Tibial artery (tissue), 4 donors: ENCODE results near the gene MOB1A.

ENCODE experiments used
- DNase-seq, 2 donors: peaks; one replicate each; pipeline ENCODE4 v3.0.0-alpha.2; 2019
- H3K27ac ChIP-seq, 2 donors: fragments of 200-600 bp; sonication (generic) in 1 of 2; 1 replicate in 1 of 2; 2 replicates in 1 of 2; pipeline ENCODE4 v1.5.1; 2018 to 2019; ENCODE audit warnings: mild to moderate bottlenecking in 1 of 2
- H3K27me3 ChIP-seq, 2 donors: fragments of 200-600 bp; sonication (generic) in 1 of 2; one replicate each; pipeline versions ENCODE4 v1.5.1 to v1.6.0; 2016 to 2019
- H3K36me3 ChIP-seq, 3 donors: fragments of 200-600 bp; sonication (generic) in 2 of 3; one replicate each; pipeline ENCODE4 v1.5.1; 2016 to 2019; ENCODE audit warnings: mild to moderate bottlenecking in 2 of 3
- H3K4me1 ChIP-seq, 4 donors: fragments of 200-600 bp; sonication (generic) in 2 of 4; 1 replicate in 3 of 4; 2 replicates in 1 of 4; pipeline ENCODE4 v1.5.1; 2016 to 2019
- H3K4me3 ChIP-seq, 2 donors: fragments of 200-600 bp; sonication (generic) in 1 of 2; 1 replicate in 1 of 2; 2 replicates in 1 of 2; pipeline ENCODE4 v1.5.1; 2018 to 2019; ENCODE audit warnings: mild to moderate bottlenecking in 2 of 2
- H3K9me3 ChIP-seq, 3 donors: fragments of 200-600 bp; sonication (generic) in 1 of 3; one replicate each; pipeline ENCODE4 v1.5.1; 2016 to 2019
- intact Hi-C: fragments of 100-400 bp; cut with DNase I; formaldehyde crosslinking; loops from one replicate; pipeline ENCODE4 v1.15.0; 2023; ENCODE audit warnings: low total_unique reads
- TF ChIP-seq, protein P1 (sequence below), 2 experiments: fragments of 200-600 bp in 1 of 2; fragments of 450-650 bp in 1 of 2; IDR thresholded peaks; one replicate each; pipeline ENCODE4 v1.5.1; 2017 to 2019; ENCODE audit warnings: antibody characterized with exemption in 2 of 2, mild to moderate bottlenecking in 1 of 2, moderate library complexity in 1 of 2

MOB1A gene

GRCh38 chr2:74223941-74224770 is 45.5 kb upstream of the MOB1A start:
- no peak overlapping the region for H3K4me3 ChIP-seq
- peaks cover 3 to 22% (median 6%) of the 10 kb centered on the region in 3 donors for H3K36me3 ChIP-seq
- peak overlapping the region; percentile 8 to 39 for H3K27ac ChIP-seq
- intact Hi-C loops: no loop called here
- no peak for DNase-seq
- H3K9me3 ChIP-seq: no peaks in the 10 kb centered on the region
- H3K27me3 ChIP-seq: no peaks in the 10 kb centered on the region
- H3K4me1 ChIP-seq: peaks cover 0 to 38% (median 22%) of the 10 kb centered on the region in 4 donors
- TF ChIP-seq, protein P1, sequence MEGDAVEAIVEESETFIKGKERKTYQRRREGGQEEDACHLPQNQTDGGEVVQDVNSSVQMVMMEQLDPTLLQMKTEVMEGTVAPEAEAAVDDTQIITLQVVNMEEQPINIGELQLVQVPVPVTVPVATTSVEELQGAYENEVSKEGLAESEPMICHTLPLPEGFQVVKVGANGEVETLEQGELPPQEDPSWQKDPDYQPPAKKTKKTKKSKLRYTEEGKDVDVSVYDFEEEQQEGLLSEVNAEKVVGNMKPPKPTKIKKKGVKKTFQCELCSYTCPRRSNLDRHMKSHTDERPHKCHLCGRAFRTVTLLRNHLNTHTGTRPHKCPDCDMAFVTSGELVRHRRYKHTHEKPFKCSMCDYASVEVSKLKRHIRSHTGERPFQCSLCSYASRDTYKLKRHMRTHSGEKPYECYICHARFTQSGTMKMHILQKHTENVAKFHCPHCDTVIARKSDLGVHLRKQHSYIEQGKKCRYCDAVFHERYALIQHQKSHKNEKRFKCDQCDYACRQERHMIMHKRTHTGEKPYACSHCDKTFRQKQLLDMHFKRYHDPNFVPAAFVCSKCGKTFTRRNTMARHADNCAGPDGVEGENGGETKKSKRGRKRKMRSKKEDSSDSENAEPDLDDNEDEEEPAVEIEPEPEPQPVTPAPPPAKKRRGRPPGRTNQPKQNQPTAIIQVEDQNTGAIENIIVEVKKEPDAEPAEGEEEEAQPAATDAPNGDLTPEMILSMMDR (IDR thresholded peaks at IDR 0.05): no peak

- no peaks in the 10 kb centered on the region for H3K9me3 ChIP-seq
- H3K4me1 ChIP-seq: peaks cover 0 to 36% (median 22%) of the 10 kb centered on the region in 4 donors
- H3K36me3 ChIP-seq: peaks cover 19 to 40% (median 20%) of the 10 kb centered on the region in 3 donors
- H3K27me3 ChIP-seq: no peaks in the 10 kb centered on the region
- no peak overlapping the region for H3K27ac ChIP-seq
- no peak for DNase-seq
- TF ChIP-seq, protein P1 (IDR thresholded peaks at IDR 0.05): no peak
- intact Hi-C loops: no loop called here
- no peak overlapping the region for H3K4me3 ChIP-seq
Observed at GRCh38 chr2:74222300-74222650, 43.6 kb upstream of the MOB1A start.

DNA sequence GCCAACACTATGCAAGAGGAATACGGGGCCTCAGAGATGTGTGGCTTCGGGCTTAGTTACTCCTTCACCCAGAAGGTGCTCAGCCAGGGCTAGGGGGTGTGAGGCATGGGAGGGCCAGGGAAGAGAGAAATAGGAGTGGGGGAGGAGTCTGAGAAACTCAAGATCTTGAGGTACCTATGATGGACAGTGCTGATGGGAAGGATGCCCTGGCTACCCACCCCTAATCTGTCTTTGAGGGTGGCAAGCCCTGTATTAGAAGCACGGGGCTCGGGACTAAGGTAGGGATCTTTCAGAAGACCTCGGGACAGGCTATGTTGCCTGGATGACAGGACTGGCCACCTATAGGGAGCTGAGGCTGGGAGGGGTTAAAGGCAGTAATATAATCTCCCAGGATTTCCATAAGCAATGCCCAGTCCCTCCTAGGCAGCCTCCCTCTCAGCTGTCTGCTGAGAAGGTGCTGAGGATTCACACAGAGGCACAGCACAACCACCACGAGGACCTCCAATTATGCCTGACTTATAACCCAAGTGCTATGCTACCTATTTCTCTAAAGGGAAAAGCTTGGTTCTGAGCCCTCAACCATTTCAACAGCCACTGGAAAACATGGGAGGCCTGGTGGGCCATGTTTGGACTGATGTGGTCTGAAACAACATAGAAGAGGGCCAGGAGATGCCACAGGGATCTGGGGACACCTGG is 43.1 kb upstream of the MOB1A start:
- Histone ChIP-seq H3K27me3 (no peaks in the 10 kb centered on the region), H3K27ac (no peak overlapping the region), H3K4me3 (no peak overlapping the region), H3K9me3 (no peaks in the 10 kb centered on the region), H3K36me3 (peaks cover 20 to 46% (median 24%) of the 10 kb centered on the region in 3 donors), H3K4me1 (peaks cover 0 to 31% (median 17%) of the 10 kb centered on the region in 4 donors)
- intact Hi-C loops: no loop called here
- no peak for DNase-seq
- TF ChIP-seq, protein P1 (IDR thresholded peaks at IDR 0.05): no peak

DNA sequence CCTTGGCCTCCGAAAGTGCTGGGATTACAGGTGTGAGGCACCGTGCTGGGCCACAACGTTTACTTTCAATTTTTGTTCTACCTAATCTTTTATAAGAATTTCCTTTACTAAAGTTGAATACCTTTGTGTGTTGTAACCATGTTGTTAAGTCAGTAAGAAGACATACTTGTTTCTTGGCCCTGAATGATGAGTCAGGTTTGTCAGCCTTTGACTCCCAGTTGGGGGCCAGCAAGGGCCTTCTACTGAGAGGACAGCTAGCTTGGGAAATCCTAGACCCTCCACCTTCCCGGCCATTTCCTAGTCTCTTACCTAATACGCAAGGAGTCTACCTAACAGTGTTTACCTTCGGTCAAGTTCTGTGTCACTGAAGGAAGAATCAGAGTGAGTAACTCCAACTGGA is 42.4 kb upstream of the MOB1A start:
- no peak for DNase-seq
- Histone ChIP-seq H3K4me1 (peaks cover 0 to 24% (median 11%) of the 10 kb centered on the region in 4 donors), H3K27ac (no peak overlapping the region), H3K36me3 (peaks cover 21 to 52% (median 30%) of the 10 kb centered on the region in 3 donors), H3K27me3 (no peaks in the 10 kb centered on the region), H3K4me3 (no peak overlapping the region), H3K9me3 (no peaks in the 10 kb centered on the region)
- TF ChIP-seq, protein P1 (IDR thresholded peaks at IDR 0.05): no peak
- intact Hi-C loops: no loop called here

GRCh38 chr2:74219846-74220486 is 41.3 kb upstream of the MOB1A start:
- no peak for DNase-seq
- H3K4me3 ChIP-seq: no peak overlapping the region
- no peaks in the 10 kb centered on the region for H3K27me3 ChIP-seq
- intact Hi-C loops: no loop called here
- H3K4me1 ChIP-seq: peaks cover 0 to 13% (median 3%) of the 10 kb centered on the region in 4 donors
- H3K27ac ChIP-seq: no peak overlapping the region
- TF ChIP-seq, protein P1 (IDR thresholded peaks at IDR 0.05): no peak
- no peaks in the 10 kb centered on the region for H3K9me3 ChIP-seq
- H3K36me3 ChIP-seq: peaks cover 33 to 62% (median 40%) of the 10 kb centered on the region in 3 donors
